ENCODE measurements around the gene ZFYVE28. TPM values are rescaled to one million over a fixed set of nuclear protein-coding genes. Genes with fewer than 3 reads are reported as not detected.

The ZFYVE28 gene
- total RNA-seq, 3 donors from 2014 or later (not counting 1 experiment from before 2014, with no cell fraction given): 85.4 to 107 (median 104) TPM

GRCh38 chr4:2253160-2254084 lies 165.0 kb downstream of the ZFYVE28 start:
- H3K4me1 ChIP-seq (ENCODE audit: control insufficient read depth, insufficient read depth, low read length): peaks cover 3% of the 10 kb centered on the region
- no peaks in the 10 kb centered on the region for H3K9me3 ChIP-seq (ENCODE audit: control insufficient read depth, insufficient read depth, low read length)
- ATAC-seq (no peak), DNase-seq (peak in 1 of 2 donors; percentile 14)
- no peaks in the 10 kb centered on the region for H3K36me3 Mint-ChIP-seq
- intact Hi-C loops (cut with micrococcal nuclease): no loop called here
- 92% methylated on average over 32 of the region's 32 CpGs for WGBS (ENCODE audit: insufficient coverage)
- H3K4me1 Mint-ChIP-seq: peaks cover 6 to 20% of the 10 kb centered on the region in 2 donors
- TF ChIP-seq CTCF (IDR thresholded peaks at IDR 0.05): no peak
- H3K27ac ChIP-seq (ENCODE audit: low read length): no peak overlapping the region
- no peak overlapping the region for H3K4me3 ChIP-seq (ENCODE audit: low read length)
- H3K36me3 ChIP-seq (ENCODE audit: control insufficient read depth, insufficient read depth, low read length): peaks cover 59% of the 10 kb centered on the region
- peak overlapping the region; percentile 8 to 54 for H3K27ac Mint-ChIP-seq
- no peaks in the 10 kb centered on the region for H3K9me3 Mint-ChIP-seq
- no peak overlapping the region for H3K4me3 Mint-ChIP-seq
- no peaks in the 10 kb centered on the region for H3K27me3 Mint-ChIP-seq (ENCODE audit: low read depth in 2 of 2)
- H3K27me3 ChIP-seq (ENCODE audit: control insufficient read depth, insufficient read depth, low read length): no peaks in the 10 kb centered on the region

GRCh38 chr4:2252530-2253091 lies 165.8 kb downstream of the ZFYVE28 start:
- peaks cover 52% of the 10 kb centered on the region for H3K36me3 ChIP-seq (ENCODE audit: control insufficient read depth, insufficient read depth, low read length)

GRCh38 chr4:2251795-2252529 lies 166.5 kb downstream of the ZFYVE28 start:
- WGBS (ENCODE audit: insufficient coverage): 95% methylated on average over 16 of the region's 16 CpGs
- H3K27ac Mint-ChIP-seq: peak overlapping the region; percentile 34 to 70
- H3K9me3 Mint-ChIP-seq: no peaks in the 10 kb centered on the region
- Histone ChIP-seq H3K9me3 (ENCODE audit: control insufficient read depth, insufficient read depth, low read length) (no peaks in the 10 kb centered on the region), H3K4me1 (ENCODE audit: control insufficient read depth, insufficient read depth, low read length) (no peaks in the 10 kb centered on the region), H3K27me3 (ENCODE audit: control insufficient read depth, insufficient read depth, low read length) (no peaks in the 10 kb centered on the region), H3K27ac (ENCODE audit: low read length) (no peak overlapping the region), H3K4me3 (ENCODE audit: low read length) (no peak overlapping the region), H3K36me3 (ENCODE audit: control insufficient read depth, insufficient read depth, low read length) (peaks cover 48% of the 10 kb centered on the region)
- H3K4me3 Mint-ChIP-seq: no peak overlapping the region
- peaks cover 2 to 14% of the 10 kb centered on the region in 2 donors for H3K4me1 Mint-ChIP-seq
- TF ChIP-seq CTCF (IDR thresholded peaks at IDR 0.05): no peak
- H3K27me3 Mint-ChIP-seq (ENCODE audit: low read depth in 2 of 2): no peaks in the 10 kb centered on the region
- DNase-seq (peak in 1 of 2 donors; percentile 13), ATAC-seq (no peak)
- H3K36me3 Mint-ChIP-seq: no peaks in the 10 kb centered on the region
- intact Hi-C loops (cut with micrococcal nuclease): no loop called here

More at GRCh38 chr4:2252530-2253091, 165.8 kb downstream of the ZFYVE28 start:
- H3K4me3 ChIP-seq (ENCODE audit: low read length): no peak overlapping the region
- no peaks in the 10 kb centered on the region for H3K36me3 Mint-ChIP-seq
- TF ChIP-seq CTCF (IDR thresholded peaks at IDR 0.05): no peak
- H3K27me3 ChIP-seq (ENCODE audit: control insufficient read depth, insufficient read depth, low read length): no peaks in the 10 kb centered on the region
- H3K27ac Mint-ChIP-seq: peak overlapping the region in 1 of 2 donors; percentile 70
- no peaks in the 10 kb centered on the region for H3K27me3 Mint-ChIP-seq (ENCODE audit: low read depth in 2 of 2)
- no peaks in the 10 kb centered on the region for H3K9me3 ChIP-seq (ENCODE audit: control insufficient read depth, insufficient read depth, low read length)
- H3K4me1 ChIP-seq (ENCODE audit: control insufficient read depth, insufficient read depth, low read length): no peaks in the 10 kb centered on the region
- WGBS (ENCODE audit: insufficient coverage): 89% methylated on average over 7 of the region's 12 CpGs
- DNase-seq (no peak), ATAC-seq (no peak)
- no peaks in the 10 kb centered on the region for H3K9me3 Mint-ChIP-seq
- intact Hi-C loops (cut with micrococcal nuclease): no loop called here
- no peak overlapping the region for H3K27ac ChIP-seq (ENCODE audit: low read length)
- no peak overlapping the region for H3K4me3 Mint-ChIP-seq
- H3K4me1 Mint-ChIP-seq: peaks cover 6 to 20% of the 10 kb centered on the region in 2 donors

Measured in natural killer cell (primary cell).